HEK293 (cell line): ENCODE results near the gene UTRN.

Source experiments
- KLF9 ChIP-seq: fragments of 450-650 bp; formaldehyde crosslinking; IDR thresholded peaks from 2 replicates; pipeline ENCODE4 v1.5.1; 2016; ENCODE audit warnings: missing biosample characterization, missing genetic modification characterization, low read depth
- TF ChIP-seq, protein P1 (sequence below): fragments of 450-650 bp; formaldehyde crosslinking; IDR thresholded peaks from 2 replicates; pipeline ENCODE4 v1.5.1; 2016; ENCODE audit warnings: missing biosample characterization, missing genetic modification characterization

- no peak for TF ChIP-seq KLF9
- TF ChIP-seq, protein P1, sequence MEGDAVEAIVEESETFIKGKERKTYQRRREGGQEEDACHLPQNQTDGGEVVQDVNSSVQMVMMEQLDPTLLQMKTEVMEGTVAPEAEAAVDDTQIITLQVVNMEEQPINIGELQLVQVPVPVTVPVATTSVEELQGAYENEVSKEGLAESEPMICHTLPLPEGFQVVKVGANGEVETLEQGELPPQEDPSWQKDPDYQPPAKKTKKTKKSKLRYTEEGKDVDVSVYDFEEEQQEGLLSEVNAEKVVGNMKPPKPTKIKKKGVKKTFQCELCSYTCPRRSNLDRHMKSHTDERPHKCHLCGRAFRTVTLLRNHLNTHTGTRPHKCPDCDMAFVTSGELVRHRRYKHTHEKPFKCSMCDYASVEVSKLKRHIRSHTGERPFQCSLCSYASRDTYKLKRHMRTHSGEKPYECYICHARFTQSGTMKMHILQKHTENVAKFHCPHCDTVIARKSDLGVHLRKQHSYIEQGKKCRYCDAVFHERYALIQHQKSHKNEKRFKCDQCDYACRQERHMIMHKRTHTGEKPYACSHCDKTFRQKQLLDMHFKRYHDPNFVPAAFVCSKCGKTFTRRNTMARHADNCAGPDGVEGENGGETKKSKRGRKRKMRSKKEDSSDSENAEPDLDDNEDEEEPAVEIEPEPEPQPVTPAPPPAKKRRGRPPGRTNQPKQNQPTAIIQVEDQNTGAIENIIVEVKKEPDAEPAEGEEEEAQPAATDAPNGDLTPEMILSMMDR (tag by site-specific recombination), result no peak
Measured at GRCh38 chr6:144330017-144330987, 45.2 kb downstream of the UTRN start.
